GM18870 (cell line): ENCODE results near the gene ACIN1.

Source experiments
- ATAC-seq: cut with Tn5 transposase; IDR thresholded peaks from one replicate; pipeline ENCODE4 v1.9.1; 2021; ENCODE audit warnings: moderate library complexity; ENCODE audit not compliant: unreplicated experiment

Gene ACIN1

DNA sequence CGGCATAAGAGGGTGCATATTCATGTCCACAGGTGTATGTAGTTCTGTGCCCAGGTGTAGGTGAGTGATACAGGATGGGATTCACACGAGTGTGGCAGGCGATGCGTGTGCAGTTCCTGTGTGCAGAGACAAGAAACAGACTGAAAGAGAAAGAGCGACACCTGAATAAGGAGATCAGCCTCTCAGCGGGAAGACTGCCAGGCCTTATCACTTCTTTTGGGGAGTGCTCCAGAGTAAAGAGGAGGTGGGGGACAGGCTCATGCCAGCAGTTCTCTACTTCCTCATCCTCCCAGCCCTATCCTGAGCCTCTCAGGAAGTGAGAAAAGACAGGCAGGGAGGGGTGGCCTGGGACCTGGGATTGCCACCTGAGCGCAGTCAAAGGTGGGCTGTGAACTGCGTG, 50.1 kb downstream of the ACIN1 start:
- ATAC-seq, result no peak

DNA sequence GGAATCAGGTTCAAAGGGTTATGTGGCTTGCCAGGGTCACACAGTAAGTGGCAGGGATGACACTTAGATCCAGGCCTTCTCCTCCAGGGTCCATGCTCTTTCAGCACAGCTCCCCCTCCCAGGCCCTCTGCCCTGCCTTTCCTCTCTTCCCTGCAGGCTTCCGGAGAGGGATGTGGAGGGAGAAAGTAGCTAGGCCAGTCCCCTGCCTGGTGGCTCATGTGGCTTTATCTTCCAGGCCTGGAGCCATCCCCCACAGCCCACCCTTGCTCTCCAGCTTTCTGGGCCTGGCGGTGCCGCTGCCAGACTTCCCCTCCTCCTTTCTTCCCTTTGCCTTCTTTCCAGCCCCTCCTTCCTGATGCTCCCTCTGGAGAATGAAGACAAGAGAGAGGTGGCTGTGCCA, 51.2 kb downstream of the ACIN1 start:
- no peak for ATAC-seq

DNA sequence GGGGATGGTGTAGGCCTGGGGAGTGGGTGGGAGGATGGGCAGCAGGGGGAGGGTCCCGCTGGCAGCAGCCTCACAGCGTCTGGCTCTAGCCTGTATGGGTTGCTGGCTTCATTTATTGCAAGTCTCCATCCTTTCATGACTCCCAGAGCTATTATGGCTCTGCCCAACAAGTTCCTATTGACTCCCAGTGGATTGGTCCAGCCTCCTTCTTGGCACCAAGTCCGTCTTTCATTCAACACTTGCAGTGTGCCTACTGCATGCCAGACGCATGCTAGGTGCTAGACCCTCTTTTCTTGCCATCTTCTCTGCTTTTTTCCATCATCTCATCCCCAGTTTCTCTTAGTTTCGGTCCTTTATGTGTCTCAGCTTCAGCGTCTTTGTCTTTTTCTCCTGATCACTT, 51.8 kb downstream of the ACIN1 start:
- no peak for ATAC-seq

DNA sequence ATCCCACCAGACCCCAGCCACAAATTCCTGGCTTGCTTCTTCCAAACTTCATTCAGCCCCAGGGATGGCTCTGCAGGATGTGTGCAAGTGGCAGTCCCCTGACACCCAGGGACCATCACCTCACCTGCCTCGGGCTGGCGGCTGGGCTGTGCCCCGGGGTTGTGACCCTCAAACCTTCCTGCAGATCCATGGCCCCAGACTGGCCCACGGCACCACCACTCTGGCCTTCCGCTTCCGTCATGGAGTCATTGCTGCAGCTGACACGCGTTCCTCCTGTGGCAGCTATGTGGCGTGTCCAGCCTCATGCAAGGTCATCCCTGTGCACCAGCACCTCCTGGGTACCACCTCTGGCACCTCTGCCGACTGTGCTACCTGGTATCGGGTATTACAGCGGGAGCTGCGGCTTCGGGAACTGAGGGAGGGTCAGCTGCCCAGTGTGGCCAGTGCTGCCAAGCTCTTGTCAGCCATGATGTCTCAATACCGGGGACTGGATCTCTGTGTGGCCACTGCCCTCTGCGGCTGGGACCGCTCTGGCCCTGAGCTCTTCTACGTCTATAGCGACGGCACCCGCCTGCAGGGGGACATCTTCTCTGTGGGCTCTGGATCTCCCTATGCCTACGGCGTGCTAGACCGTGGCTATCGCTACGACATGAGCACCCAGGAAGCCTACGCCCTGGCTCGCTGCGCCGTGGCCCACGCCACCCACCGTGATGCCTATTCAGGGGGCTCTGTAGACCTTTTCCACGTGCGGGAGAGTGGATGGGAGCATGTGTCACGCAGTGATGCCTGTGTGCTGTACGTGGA, 52.6 kb downstream of the ACIN1 start, which contains the start of gene PSMB11:
TSS of gene PSMB11 (plus strand) at position 51 of the 804 bp plus-strand sequence. CDS start at position 65, 14 bp downstream.
- no peak for ATAC-seq

DNA sequence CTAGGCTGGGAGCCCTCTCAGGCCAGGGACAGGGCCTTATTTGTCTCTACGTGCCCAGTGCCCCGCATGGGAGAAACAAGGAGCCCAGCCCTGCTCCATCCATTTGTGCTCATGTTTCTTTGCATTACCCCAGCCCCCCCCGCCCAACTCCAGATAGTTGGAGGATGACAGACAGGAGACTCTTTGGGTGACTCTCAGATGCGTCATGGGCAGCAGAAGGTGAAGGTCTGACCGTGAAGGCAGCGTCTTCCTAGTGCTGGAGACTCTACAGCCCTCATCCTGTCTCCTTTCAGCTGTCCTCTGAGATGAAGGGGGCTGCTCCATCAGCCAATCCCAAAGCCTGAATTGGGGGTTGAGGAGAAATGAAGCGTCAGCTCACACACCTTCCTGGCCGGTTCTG, 53.2 kb downstream of the ACIN1 start:
- ATAC-seq, result no peak

DNA sequence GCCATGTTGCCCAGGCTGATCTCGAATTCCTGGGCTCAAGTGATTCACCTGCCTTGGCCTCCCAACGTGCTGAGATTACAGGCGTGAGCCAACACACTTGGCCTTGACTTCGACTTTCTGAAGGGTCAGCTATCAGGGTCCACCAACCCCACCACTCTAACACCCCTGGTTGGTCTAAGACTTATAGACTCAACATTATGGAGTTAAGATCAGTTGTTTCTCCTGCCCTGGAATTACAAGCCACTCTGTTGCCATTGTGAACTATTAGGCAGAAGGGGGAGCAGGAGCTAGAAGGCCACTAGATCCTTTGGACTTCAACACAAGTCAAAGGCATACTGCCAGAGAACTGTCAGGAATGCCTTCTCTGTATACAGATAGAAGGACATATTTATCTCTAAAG, 54.8 kb downstream of the ACIN1 start:
- ATAC-seq, result no peak

DNA sequence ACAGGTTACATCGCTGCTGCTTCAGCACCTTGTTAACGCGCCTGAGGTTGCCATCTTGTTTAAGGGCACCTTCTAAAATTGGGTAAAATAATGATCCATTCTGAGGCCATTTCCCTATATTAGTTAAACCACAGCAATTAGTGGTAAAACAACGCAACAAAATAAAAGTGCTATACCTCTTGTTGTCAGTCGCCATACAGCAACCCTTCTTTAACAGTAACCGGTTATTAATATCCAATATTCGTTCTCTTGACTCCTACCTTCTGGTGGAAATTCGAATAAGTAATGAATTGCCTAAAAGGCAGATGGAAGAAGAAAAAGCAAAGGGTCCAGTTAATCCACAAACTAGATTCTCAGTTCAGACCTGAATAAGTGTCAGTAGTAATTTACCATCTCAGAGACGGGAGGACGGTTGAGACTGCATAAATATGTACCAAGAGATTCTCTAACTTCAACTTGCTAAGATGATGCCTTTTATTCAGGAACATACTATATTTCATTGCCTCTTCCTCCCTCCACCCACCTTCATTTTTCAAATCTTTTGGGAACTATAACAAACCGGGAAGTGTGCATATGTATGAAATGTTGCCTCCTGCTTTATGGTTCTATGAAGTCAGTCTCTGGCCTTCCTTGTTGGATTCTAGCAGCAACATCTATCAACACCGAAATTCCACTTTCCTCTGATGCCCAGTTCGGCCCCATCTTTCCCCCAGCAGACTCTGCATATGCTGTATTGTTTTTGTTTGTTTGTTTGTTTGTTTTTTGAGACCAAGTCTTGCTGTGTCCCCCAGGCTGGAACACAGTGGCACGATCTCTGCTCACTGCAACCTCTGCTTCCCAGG, 59.4 kb downstream of the ACIN1 start:
- ATAC-seq, result no peak

DNA sequence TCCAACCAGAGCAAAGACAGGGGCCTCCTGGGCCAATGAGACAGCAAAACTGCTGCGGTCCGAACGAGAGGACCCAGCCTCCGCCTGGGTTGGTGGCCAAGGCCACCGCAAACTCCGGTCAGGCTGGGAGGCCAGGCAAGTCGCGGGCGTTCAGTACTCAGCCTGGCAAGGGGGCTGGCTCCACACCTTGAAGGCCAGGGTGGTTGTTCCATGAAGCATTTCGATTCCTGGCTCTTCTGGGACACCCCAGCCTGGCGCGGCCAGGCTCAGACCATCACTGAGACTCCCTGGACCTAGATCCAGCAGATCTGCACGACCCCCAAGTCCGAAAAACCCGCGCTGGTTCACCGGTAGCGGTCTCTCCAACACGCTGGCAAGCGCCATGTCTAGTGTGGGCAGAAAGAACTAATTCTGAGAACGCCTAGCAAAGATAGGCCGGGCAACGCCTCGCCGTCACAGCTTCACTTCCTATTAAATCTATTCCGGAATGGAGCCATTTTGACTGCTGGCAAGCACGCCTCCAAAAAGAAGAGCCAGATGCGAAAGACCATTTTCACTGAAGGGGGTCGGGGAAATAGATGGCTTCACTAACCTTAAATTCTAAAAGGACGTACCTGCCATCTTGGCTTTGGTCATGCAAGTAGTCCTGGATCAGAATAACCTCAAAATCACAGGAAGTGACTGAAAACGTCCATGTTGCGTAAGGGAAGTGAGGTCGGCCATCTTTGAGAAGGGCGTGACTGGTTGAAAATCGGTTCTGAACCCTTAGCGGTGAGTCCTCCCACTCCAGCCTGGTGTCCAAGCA, 60.2 kb downstream of the ACIN1 start, which contains the start of gene PSMB5:
TSS of gene PSMB5 (minus strand) at position 403 of the 805 bp plus-strand sequence. CDS start at position 384, 19 bp downstream.
- peak; percentile 87 for ATAC-seq

DNA sequence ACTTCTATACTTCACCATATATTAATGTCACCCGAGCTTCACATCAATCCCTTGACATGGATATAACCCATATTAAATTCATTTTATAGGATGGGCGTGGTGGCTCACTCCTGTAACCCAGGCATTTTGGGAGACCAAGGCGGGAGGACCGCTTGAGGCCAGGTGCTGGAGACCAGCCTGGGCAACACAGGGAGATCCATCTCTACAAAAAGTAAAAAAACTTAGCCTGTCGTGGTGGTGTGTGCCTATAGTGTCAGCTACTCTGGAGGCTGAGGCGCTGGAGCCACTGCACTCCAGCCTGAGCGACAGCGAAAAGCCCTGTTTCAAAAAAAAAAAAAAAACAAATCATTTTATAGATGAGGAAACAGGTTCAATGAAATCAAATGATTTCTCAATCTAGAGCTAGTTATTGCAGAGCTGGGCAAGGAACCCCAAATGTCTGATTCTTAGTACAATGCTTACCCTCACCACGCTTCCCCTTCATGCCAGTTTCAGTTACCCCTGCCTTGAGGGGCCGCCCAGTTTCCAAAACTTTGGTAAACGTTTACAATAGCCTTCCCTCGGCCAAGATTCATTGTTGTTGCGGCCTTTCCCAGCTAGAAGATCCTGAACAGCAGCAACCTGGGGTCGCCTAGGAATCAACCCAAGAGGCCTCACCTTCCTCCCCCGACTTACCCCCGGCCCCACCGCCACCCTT, 61.0 kb downstream of the ACIN1 start:
- no peak for ATAC-seq

DNA sequence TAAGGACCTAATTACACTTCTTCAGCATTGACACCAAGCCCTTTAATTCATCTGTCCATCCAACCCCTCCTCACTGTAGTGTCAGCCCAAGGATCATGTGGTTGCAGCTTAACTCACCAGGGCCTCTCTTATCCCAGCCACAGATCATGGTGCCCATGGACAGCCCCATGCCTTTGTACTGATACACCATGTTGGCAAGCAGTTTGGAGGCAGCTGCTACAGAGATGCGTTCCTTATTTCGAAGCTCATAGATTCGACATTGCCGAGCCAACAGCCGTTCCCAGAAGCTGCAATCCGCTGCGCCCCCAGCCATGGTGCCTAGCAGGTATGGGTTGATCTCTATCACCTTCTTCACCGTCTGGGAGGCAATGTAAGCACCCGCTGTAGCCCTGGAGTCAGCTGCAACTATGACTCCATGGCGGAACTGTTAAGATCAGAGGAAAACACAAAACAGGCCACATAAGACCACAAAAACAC, 61.6 kb downstream of the ACIN1 start:
- ATAC-seq, result no peak

DNA sequence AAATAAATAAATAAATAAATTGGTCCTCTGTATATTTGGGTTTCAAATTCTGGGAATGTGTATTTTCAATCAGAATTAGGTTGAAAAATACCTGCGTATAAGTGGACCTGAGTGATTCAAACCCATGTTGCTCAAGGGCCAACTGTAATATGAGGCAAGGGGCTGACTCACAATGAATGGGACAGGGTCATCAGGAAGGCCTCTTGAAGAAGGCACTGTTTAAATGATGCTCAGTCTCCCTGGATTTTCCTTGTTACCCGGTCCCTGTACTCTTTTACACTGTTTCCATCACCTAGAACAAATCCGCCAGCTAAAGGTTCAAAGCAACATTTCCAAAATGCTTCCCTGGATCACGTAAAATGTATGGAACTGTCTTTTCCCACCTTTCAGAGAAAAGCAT, 64.0 kb downstream of the ACIN1 start:
- no peak for ATAC-seq

DNA sequence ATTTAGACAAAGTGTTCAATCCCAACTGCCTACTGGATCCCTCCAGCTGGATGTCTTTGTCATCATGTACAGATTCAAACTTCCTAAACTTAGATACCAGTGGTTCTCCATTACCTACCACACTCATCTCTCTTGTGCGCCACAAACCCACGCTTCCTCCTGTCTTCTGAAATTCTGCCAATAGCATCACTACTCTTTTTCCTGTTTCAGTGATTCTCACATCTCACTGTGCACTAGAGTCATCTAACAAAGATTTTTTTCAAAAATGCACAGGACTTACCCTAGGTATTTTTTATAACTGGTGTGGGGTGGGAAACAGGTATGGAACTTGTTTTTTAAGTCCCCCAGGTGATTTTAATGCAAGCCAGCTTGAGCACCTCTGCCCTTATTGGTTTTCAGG, 66.1 kb downstream of the ACIN1 start:
- ATAC-seq, result no peak

DNA sequence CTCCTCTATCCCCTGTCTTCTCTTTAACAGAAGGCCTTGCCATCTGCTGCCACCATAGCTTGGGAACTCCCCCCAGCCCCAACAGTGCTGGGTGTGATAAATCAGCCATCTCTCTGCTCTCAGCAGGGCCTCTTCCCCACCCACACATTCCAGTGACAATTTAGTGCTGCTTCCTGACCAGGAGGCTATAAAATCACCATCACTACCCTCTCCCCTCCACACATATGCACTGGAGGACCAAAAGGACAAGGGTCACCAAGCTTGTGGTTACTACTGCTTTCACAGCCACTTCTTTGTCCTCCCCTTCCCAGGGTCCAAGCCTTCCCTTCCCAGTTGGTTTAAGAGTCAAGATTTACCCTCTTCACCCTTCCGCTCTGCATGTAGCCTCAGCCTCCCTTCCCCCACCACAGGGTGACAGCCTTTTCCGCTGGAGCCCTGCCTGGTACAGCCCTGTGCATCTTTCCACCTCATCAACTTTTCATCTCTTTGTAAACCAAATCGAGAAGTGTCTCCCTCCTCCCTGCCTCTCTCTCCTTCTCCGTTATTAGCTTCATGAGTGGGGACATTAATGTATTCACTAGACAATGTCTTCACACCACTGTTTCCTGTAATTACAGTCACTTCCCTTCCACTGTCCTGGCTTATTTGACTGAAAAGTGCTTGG, 69.7 kb downstream of the ACIN1 start:
- no peak for ATAC-seq

DNA sequence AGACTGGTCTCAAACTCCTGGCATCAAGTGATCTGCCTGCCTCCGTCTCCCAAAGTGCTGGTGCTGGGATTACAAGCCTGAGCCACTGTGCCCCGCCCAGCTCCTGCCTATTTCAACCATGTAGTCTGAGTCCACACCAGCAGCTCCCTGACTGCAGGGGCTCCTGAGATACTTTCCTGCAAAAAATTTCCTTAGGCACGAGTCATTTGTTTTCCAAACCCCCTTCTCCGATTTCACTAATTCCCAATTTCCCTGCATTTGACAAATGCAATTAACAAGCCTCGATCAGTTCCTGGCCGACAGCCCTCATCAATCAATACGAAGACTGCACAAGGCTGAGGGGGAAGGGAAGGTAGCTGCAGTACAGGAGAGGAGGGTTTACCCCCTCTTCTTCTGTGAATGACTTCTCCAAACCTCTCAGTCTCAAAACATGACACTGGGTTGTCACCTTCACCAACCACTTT, 70.3 kb downstream of the ACIN1 start:
- ATAC-seq, result no peak

DNA sequence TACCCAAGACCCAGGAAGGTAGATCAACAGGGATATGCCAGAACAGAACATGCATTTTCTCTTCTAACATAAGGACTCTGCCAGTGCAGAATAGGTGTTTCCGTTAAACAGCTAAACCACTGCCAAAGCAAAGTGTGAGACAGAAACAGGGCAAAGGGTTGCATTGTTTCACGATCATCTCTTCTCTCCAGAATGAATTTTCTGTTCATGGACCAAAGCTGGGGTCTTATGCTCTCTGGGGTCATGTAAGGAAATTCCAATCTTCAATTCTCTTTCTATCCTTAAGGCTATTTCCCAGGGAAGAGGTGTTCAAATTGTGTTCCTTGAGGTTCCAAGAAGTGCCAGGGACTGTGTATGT, 71.2 kb downstream of the ACIN1 start:
- no peak for ATAC-seq

DNA sequence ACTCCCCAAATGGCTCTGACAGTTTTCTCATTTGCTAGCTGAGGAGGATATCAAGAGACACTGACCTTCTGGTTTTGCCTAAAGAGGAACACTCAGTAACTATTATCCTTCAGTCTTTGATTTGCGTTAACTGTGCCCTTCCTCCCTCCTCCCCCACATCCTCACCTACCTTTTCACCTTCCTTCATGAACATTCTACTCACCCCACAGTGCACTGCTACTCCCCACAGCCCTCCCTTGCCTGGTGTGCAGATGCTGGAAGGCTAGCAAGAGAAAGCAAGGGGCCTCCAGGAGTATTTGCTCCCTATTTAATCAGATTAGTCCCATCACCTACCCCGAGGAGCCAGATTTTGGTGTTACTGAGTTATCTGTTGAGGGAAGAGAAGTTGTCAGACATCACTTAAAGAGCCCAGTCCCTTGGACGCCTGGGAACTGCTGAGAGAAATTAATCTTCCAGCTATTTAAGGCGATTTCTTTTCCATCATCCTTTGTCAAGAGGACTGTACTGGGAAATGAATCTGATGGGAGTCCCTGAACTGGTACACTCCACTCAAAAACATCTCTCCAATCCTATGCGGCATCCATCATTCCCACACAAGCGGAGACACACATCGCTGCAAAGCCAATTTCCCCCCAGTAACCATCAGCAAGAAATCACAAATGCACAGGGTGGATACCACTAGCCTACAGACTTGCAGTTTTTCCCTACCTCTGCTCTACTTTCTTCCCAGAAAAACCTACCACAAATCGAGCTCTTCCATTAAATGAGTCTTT, 71.7 kb downstream of the ACIN1 start:
- no peak for ATAC-seq

DNA sequence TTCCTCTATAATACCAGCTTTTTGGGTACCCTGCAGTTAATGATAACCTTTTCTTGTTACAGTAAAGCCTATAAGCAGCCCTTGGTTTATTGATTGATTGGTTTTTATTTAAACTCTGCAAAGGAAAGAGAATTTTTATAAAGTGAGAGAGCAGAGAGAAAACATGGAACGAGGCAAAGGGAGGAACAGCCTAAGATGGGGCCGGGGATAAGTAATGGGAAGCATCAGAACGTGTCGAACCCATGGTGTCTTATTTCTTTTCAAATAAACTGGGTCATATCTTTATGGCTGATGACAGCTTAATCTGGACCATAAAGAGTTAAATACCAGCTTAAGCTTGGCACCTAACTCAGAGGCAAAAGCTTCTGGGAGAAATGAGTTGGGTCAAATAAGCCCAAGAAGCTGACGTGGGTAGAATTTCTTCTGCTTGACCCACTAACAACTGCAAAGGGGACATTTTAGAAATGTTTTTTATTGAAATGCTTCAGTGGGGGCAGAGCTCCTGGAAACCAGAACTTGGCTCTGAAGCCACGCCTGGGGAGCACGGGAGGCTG, 73.0 kb downstream of the ACIN1 start:
- ATAC-seq, result no peak

DNA sequence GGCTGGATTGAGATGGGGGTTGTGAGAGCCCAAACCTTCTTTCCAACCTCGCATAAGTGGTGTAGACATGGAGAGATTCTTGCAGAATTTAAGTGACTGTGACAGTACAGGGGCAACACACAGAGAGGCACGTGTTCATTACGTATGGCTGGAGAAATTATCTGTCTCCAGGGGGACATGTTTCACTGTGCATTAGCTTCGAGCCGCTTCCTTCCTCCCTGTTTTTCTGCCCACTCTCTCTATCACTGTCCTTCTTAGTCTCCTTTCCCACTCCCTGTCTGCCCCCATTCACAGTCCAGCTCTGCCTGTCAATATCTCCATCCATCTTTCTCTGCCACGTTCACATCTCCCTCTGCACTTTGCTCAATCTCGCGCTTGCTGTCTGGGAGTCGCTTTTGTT, 73.5 kb downstream of the ACIN1 start:
- no peak for ATAC-seq
